Muscle of leg (tissue), 16 donors: ENCODE measurements around the gene HDAC6. TPM values are rescaled to one million over a fixed set of nuclear protein-coding genes. Genes with fewer than 3 reads are reported as not detected.

Experiments used
- DNase-seq: peaks from one replicate; pipeline ENCODE4 v3.0.0; 2013
- H3K27ac ChIP-seq: one replicate; pipeline ENCODE4 v1.5.1; 2013; ENCODE audit warnings: mild to moderate bottlenecking, low read length, control low read depth
- H3K27me3 ChIP-seq: one replicate; pipeline ENCODE4 v1.6.1; 2013; ENCODE audit warnings: low read length; ENCODE audit not compliant: control insufficient read depth, insufficient read depth
- H3K36me3 ChIP-seq: one replicate; pipeline ENCODE4 v1.6.1; 2013; ENCODE audit warnings: low read length; ENCODE audit not compliant: control insufficient read depth, insufficient read depth
- H3K4me1 ChIP-seq: one replicate; pipeline ENCODE4 v1.6.1; 2013; ENCODE audit warnings: low read length; ENCODE audit not compliant: control insufficient read depth, insufficient read depth
- H3K4me3 ChIP-seq: one replicate; pipeline ENCODE4 v1.5.1; 2013; ENCODE audit warnings: low read length, control low read depth
- H3K9me3 ChIP-seq: replicated peaks from 2 replicates; pipeline ENCODE4 v1.6.1; 2013; ENCODE audit warnings: low read depth, low read length; ENCODE audit not compliant: control insufficient read depth
- WGBS: methylation state at CpG from one replicate; pipeline ENCODE4 v1.1.5; 2013; ENCODE audit warnings: missing lambda C conversion rate; ENCODE audit not compliant: insufficient coverage; 5-methylcytosine and 5-hydroxymethylcytosine counted together
- long read RNA-seq, 11 donors: transcript quantifications; one replicate each; lab custom pipeline, GENCODE V29; 2026
- polyA plus RNA-seq, 8 donors: library from polyadenylated mRNA; unstranded; fragments of 120-200 nt; gene quantifications; one replicate each; pipeline versions ENCODE4 v1.2.1 to v1.2.3, GENCODE V29; 2013; ENCODE audit warnings: inconsistent platforms in 1 of 8, low replicate concordance in 1 of 8; ENCODE audit not compliant: insufficient read length in 8 of 8, insufficient read depth in 1 of 8
- total RNA-seq: library from RNA; stranded (reverse); fragments of 120-200 nt; gene quantifications from one replicate; pipeline ENCODE4 v1.2.4, GENCODE V29; 2013

HDAC6 gene
- total RNA-seq (78.6 TPM), polyA plus RNA-seq (100 to 1,000 TPM in 3 of 8 donors, 10 to 100 TPM in 5; 73.8 to 112 (median 91.6) TPM)
- long read RNA-seq, donor 1, full-length matches to known transcripts = 2 of 2 reads
- long read RNA-seq, donor 1, partial matches to known transcripts = 0 of 2 reads
- long read RNA-seq, donor 1, other reads (novel, unspliced or antisense) = 0 of 2 reads
- long read RNA-seq, donor 2 = 0 reads
- long read RNA-seq, donor 3, full-length matches to known transcripts = 7 of 7 reads
- long read RNA-seq, donor 3, partial matches to known transcripts = 0 of 7 reads
- long read RNA-seq, donor 3, other reads (novel, unspliced or antisense) = 0 of 7 reads
- long read RNA-seq, donor 4, full-length matches to known transcripts = 3 of 3 reads
- long read RNA-seq, donor 4, partial matches to known transcripts = 0 of 3 reads
- long read RNA-seq, donor 4, other reads (novel, unspliced or antisense) = 0 of 3 reads
- long read RNA-seq, donor 5, full-length matches to known transcripts = 6 of 16 reads
- long read RNA-seq, donor 5, partial matches to known transcripts = 10 of 16 reads
- long read RNA-seq, donor 5, other reads (novel, unspliced or antisense) = 0 of 16 reads
- long read RNA-seq, donor 6, full-length matches to known transcripts = 2 of 12 reads
- long read RNA-seq, donor 6, partial matches to known transcripts = 10 of 12 reads
- long read RNA-seq, donor 6, other reads (novel, unspliced or antisense) = 0 of 12 reads
- long read RNA-seq, donor 7, partial matches to known transcripts = 5 of 6 reads
- long read RNA-seq, donor 7, other reads (novel, unspliced or antisense) = 0 of 6 reads
- long read RNA-seq, donor 8, partial matches to known transcripts = 0 of 3 reads
- long read RNA-seq, donor 8, other reads (novel, unspliced or antisense) = 0 of 3 reads
- long read RNA-seq, donor 9, partial matches to known transcripts = 0 of 3 reads
- long read RNA-seq, donor 9, other reads (novel, unspliced or antisense) = 0 of 3 reads
- long read RNA-seq, donor 10, partial matches to known transcripts = 19 of 20 reads
- long read RNA-seq, donor 10, other reads (novel, unspliced or antisense) = 0 of 20 reads
- long read RNA-seq, donor 11, full-length matches to known transcripts = 4 of 10 reads
- long read RNA-seq, donor 11, partial matches to known transcripts = 6 of 10 reads
- long read RNA-seq, donor 11, other reads (novel, unspliced or antisense) = 0 of 10 reads

- Histone ChIP-seq H3K4me1 (peaks cover 11% of the 10 kb centered on the region), H3K4me3 (peak within 1 kb of the TSS; percentile 74), H3K27me3 (peaks cover 2% of the 10 kb centered on the region), H3K9me3 (no peaks in the 10 kb centered on the region), H3K27ac (peak within 1 kb of the TSS; percentile 100), H3K36me3 (peaks cover 21% of the 10 kb centered on the region)
- peak; percentile 99 for DNase-seq
- WGBS = 35% methylated on average over 83 of the region's 89 CpGs
Measured at GRCh38 chrX:48801280-48802088, at the start of gene HDAC6. HDAC6 (plus strand) TSS chrX:48802067; CDS start chrX:48802693, 626 bp downstream.

- no peak overlapping the region for H3K4me3 ChIP-seq
- 79% methylated on average over 6 of the region's 7 CpGs for WGBS
- no peak for DNase-seq
- no peaks in the 10 kb centered on the region for H3K36me3 ChIP-seq
- H3K4me1 ChIP-seq = no peaks in the 10 kb centered on the region
- no peak overlapping the region for H3K27ac ChIP-seq
- no peaks in the 10 kb centered on the region for H3K27me3 ChIP-seq
- H3K9me3 ChIP-seq = no peaks in the 10 kb centered on the region
Measured at GRCh38 chrX:48752498-48752897, 49.4 kb upstream of the HDAC6 start.

GRCh38 chrX:48753708-48754228 is 48.1 kb upstream of the HDAC6 start:
- H3K9me3 ChIP-seq = no peaks in the 10 kb centered on the region
- 60% methylated on average over 8 of the region's 8 CpGs for WGBS
- no peak overlapping the region for H3K27ac ChIP-seq
- no peak overlapping the region for H3K4me3 ChIP-seq
- no peaks in the 10 kb centered on the region for H3K36me3 ChIP-seq
- no peaks in the 10 kb centered on the region for H3K4me1 ChIP-seq
- H3K27me3 ChIP-seq = no peaks in the 10 kb centered on the region
- no peak for DNase-seq

GRCh38 chrX:48754238-48754637 is 47.6 kb upstream of the HDAC6 start:
- H3K4me1 ChIP-seq = no peaks in the 10 kb centered on the region
- no peaks in the 10 kb centered on the region for H3K27me3 ChIP-seq
- H3K4me3 ChIP-seq = no peak overlapping the region
- H3K27ac ChIP-seq = no peak overlapping the region
- no peaks in the 10 kb centered on the region for H3K36me3 ChIP-seq
- H3K9me3 ChIP-seq = no peaks in the 10 kb centered on the region
- DNase-seq = no peak
- WGBS = 73% methylated on average over 8 of the region's 8 CpGs

- Histone ChIP-seq H3K4me3 (no peak within 1 kb of the TSS), H3K9me3 (no peaks in the 10 kb centered on the region), H3K27ac (no peak within 1 kb of the TSS), H3K36me3 (no peaks in the 10 kb centered on the region), H3K4me1 (no peaks in the 10 kb centered on the region), H3K27me3 (peaks cover 2% of the 10 kb centered on the region)
- 58% methylated on average over 5 of the region's 12 CpGs for WGBS
- no peak for DNase-seq
Measured at GRCh38 chrX:48761674-48762471, 40.0 kb upstream of the HDAC6 start, which contains the start of gene GLOD5. GLOD5 (plus strand) TSS chrX:48761747; CDS start chrX:48761791, 44 bp downstream.

- peaks cover 2% of the 10 kb centered on the region for H3K27me3 ChIP-seq
- no peaks in the 10 kb centered on the region for H3K9me3 ChIP-seq
- no peak overlapping the region for H3K27ac ChIP-seq
- no peaks in the 10 kb centered on the region for H3K4me1 ChIP-seq
- H3K36me3 ChIP-seq = no peaks in the 10 kb centered on the region
- 50% methylated on average over 1 of the region's 6 CpGs for WGBS
- DNase-seq = no peak
- H3K4me3 ChIP-seq = no peak overlapping the region
Measured at GRCh38 chrX:48769230-48769629, 32.6 kb upstream of the HDAC6 start.

- Histone ChIP-seq H3K4me1 (no peaks in the 10 kb centered on the region), H3K27ac (no peak overlapping the region), H3K27me3 (peaks cover 2% of the 10 kb centered on the region), H3K36me3 (no peaks in the 10 kb centered on the region), H3K4me3 (no peak overlapping the region), H3K9me3 (no peaks in the 10 kb centered on the region)
- WGBS = 68% methylated on average over 3 of the region's 6 CpGs
- no peak for DNase-seq
Measured at GRCh38 chrX:48770296-48770695, 31.6 kb upstream of the HDAC6 start.

GRCh38 chrX:48772602-48773001 is 29.3 kb upstream of the HDAC6 start:
- 93% methylated on average over 3 of the region's 6 CpGs for WGBS

More at GRCh38 chrX:48772602-48773001, 29.3 kb upstream of the HDAC6 start:
- no peak for DNase-seq
- no peak overlapping the region for H3K4me3 ChIP-seq
- no peaks in the 10 kb centered on the region for H3K9me3 ChIP-seq
- no peaks in the 10 kb centered on the region for H3K36me3 ChIP-seq
- H3K27ac ChIP-seq = no peak overlapping the region
- no peaks in the 10 kb centered on the region for H3K4me1 ChIP-seq
- H3K27me3 ChIP-seq = peaks cover 2% of the 10 kb centered on the region
